Measurements from ENCODE around the gene RYK.

The RYK gene

GRCh38 chr3:134251731-134252391 is 1.2 kb upstream of the RYK start:
- H3K27me3 ChIP-seq (ENCODE audit: control insufficient read depth, low read length) = peaks cover 25% of the 10 kb centered on the region
- peaks cover 31% of the 10 kb centered on the region for H3K4me1 ChIP-seq (ENCODE audit: control insufficient read depth, low read length)
- peaks cover 29% of the 10 kb centered on the region for H3K79me2 ChIP-seq (ENCODE audit: control insufficient read depth, low read length)
- H3K4me2 ChIP-seq (ENCODE audit: low read length) = peak overlapping the region; percentile 91; the same call in 1 of the 2 replicates
- no peaks in the 10 kb centered on the region for H3K9me2 ChIP-seq (replicated peaks; ENCODE audit: control insufficient read depth, low read length)
- no peaks in the 10 kb centered on the region for H3K9me3 ChIP-seq (ENCODE audit: control insufficient read depth, insufficient read depth, low read length)
- no peak overlapping the region for H3K27ac ChIP-seq (ENCODE audit: low read depth, low read length)
- H4K20me1 ChIP-seq (ENCODE audit: control insufficient read depth, insufficient read depth, low read depth, low read length) = peaks cover 13% of the 10 kb centered on the region
- no peaks in the 10 kb centered on the region for H3K36me3 ChIP-seq (ENCODE audit: control insufficient read depth, low read length)
- TF ChIP-seq CTCF (IDR thresholded peaks at IDR 0.05; ENCODE audit: low read depth, low read length, poor library complexity, severe bottlenecking) (no peak), EZH2phosphoT487 (IDR thresholded peaks at IDR 0.05; ENCODE audit: borderline replicate concordance, low read length) (no peak)
- peaks cover 8% of the 10 kb centered on the region for H3F3A ChIP-seq (ENCODE audit: control insufficient read depth, insufficient read depth)
- no peak overlapping the region for H3K4me3 ChIP-seq (ENCODE audit: low read length)

GRCh38 chr3:134249935-134250716 is 533 bp downstream of the RYK start:
- Histone ChIP-seq H4K20me1 (ENCODE audit: control insufficient read depth, insufficient read depth, low read depth, low read length) (peaks cover 19% of the 10 kb centered on the region), H3K27ac (ENCODE audit: low read depth, low read length) (no peak overlapping the region), H3K27me3 (ENCODE audit: control insufficient read depth, low read length) (peaks cover 15% of the 10 kb centered on the region), H3K9me2 (replicated peaks; ENCODE audit: control insufficient read depth, low read length) (no peaks in the 10 kb centered on the region), H3K79me2 (ENCODE audit: control insufficient read depth, low read length) (peaks cover 43% of the 10 kb centered on the region), H3K9me3 (ENCODE audit: control insufficient read depth, insufficient read depth, low read length) (no peaks in the 10 kb centered on the region), H3K4me2 (ENCODE audit: low read length) (peak overlapping the region; percentile 70), H3K4me3 (ENCODE audit: low read length) (peak overlapping the region; percentile 88), H3K36me3 (ENCODE audit: control insufficient read depth, low read length) (no peaks in the 10 kb centered on the region), H3K4me1 (ENCODE audit: control insufficient read depth, low read length) (peaks cover 35% of the 10 kb centered on the region), H3F3A (ENCODE audit: control insufficient read depth, insufficient read depth) (peaks cover 8% of the 10 kb centered on the region)
- TF ChIP-seq CTCF (IDR thresholded peaks at IDR 0.05; ENCODE audit: low read depth, low read length, poor library complexity, severe bottlenecking) (no peak), EZH2phosphoT487 (IDR thresholded peaks at IDR 0.05; ENCODE audit: borderline replicate concordance, low read length) (no peak)

- Histone ChIP-seq H3K4me2 (ENCODE audit: low read length) (peak overlapping the region; percentile 70), H3K27me3 (ENCODE audit: control insufficient read depth, low read length) (peaks cover 12% of the 10 kb centered on the region), H3K9me3 (ENCODE audit: control insufficient read depth, insufficient read depth, low read length) (no peaks in the 10 kb centered on the region), H3F3A (ENCODE audit: control insufficient read depth, insufficient read depth) (peaks cover 8% of the 10 kb centered on the region), H4K20me1 (ENCODE audit: control insufficient read depth, insufficient read depth, low read depth, low read length) (peaks cover 20% of the 10 kb centered on the region), H3K27ac (ENCODE audit: low read depth, low read length) (no peak overlapping the region), H3K79me2 (ENCODE audit: control insufficient read depth, low read length) (peaks cover 51% of the 10 kb centered on the region), H3K36me3 (ENCODE audit: control insufficient read depth, low read length) (no peaks in the 10 kb centered on the region), H3K4me3 (ENCODE audit: low read length) (peak overlapping the region; percentile 82), H3K4me1 (ENCODE audit: control insufficient read depth, low read length) (peaks cover 35% of the 10 kb centered on the region), H3K9me2 (replicated peaks; ENCODE audit: control insufficient read depth, low read length) (no peaks in the 10 kb centered on the region)
- TF ChIP-seq EZH2phosphoT487 (IDR thresholded peaks at IDR 0.05; ENCODE audit: borderline replicate concordance, low read length) (no peak), CTCF (IDR thresholded peaks at IDR 0.05; ENCODE audit: low read depth, low read length, poor library complexity, severe bottlenecking) (no peak)
Observed at GRCh38 chr3:134249296-134249841, 1.3 kb downstream of the RYK start.
